Mesodermal cell (in vitro differentiated cells): ENCODE data around the gene RPL18A.
A peak's percentile ranks its signal among the peaks of the same experiment; 100 is the strongest.

Experiments
- H3K27ac ChIP-seq: 2 replicates; pipeline ENCODE4 v1.7.0; 2013; ENCODE audit warnings: mild to moderate bottlenecking, low read depth, low read length, moderate library complexity; ENCODE audit not compliant: severe bottlenecking
- H3K36me3 ChIP-seq: 2 replicates; pipeline ENCODE4 v1.7.1; 2013; ENCODE audit warnings: mild to moderate bottlenecking, low read length, moderate library complexity; ENCODE audit not compliant: control insufficient read depth, insufficient read depth
- H3K4me1 ChIP-seq: one replicate; pipeline ENCODE4 v1.7.1; 2013; ENCODE audit warnings: mild to moderate bottlenecking, low read length; ENCODE audit not compliant: insufficient read depth, control insufficient read depth, poor library complexity, severe bottlenecking
- H3K4me3 ChIP-seq: 2 replicates; pipeline ENCODE4 v1.7.0; 2013; ENCODE audit warnings: low read length, control low read depth, mild to moderate bottlenecking; ENCODE audit not compliant: insufficient read depth, poor library complexity, severe bottlenecking; ENCODE audit errors: extremely low read depth
- H3K9me3 ChIP-seq: 2 replicates; pipeline ENCODE4 v1.7.1; 2013; ENCODE audit warnings: mild to moderate bottlenecking, low read length, moderate library complexity; ENCODE audit not compliant: control insufficient read depth
- WGBS, 2 experiments: methylation state at CpG; one replicate each; pipeline ENCODE4 v1.1.5; 2013; ENCODE audit warnings: missing lambda C conversion rate in 2 of 2; ENCODE audit not compliant: insufficient coverage in 2 of 2; 5-methylcytosine and 5-hydroxymethylcytosine counted together

The RPL18A gene

GRCh38 chr19:17869114-17869608, 9.5 kb downstream of the RPL18A start:
- H3K4me3 ChIP-seq, result no peak overlapping the region
- no peaks in the 10 kb centered on the region for H3K9me3 ChIP-seq
- H3K4me1 ChIP-seq, result no peaks in the 10 kb centered on the region
- WGBS, 2 experiments, result 27 to 36% methylated on average over 9 of the region's 11 CpGs
- H3K27ac ChIP-seq, result no peak overlapping the region
- peaks cover 16% of the 10 kb centered on the region for H3K36me3 ChIP-seq

GRCh38 chr19:17871032-17871877, 11.5 kb downstream of the RPL18A start:
- Histone ChIP-seq H3K4me3 (no peak overlapping the region), H3K27ac (no peak overlapping the region), H3K36me3 (no peaks in the 10 kb centered on the region), H3K4me1 (no peaks in the 10 kb centered on the region), H3K9me3 (no peaks in the 10 kb centered on the region)
- WGBS, 2 experiments, result 77 to 81% methylated on average over 6 to 8 of the region's 10 CpGs

GRCh38 chr19:17871878-17872250, 12.2 kb downstream of the RPL18A start, which contains the start of gene SLC5A5:
Gene SLC5A5, plus strand, starts transcription at chr19:17871945. Its CDS starts 375 bp downstream, at chr19:17872320.
- Histone ChIP-seq H3K4me3 (no peak within 1 kb of the TSS), H3K27ac (no peak within 1 kb of the TSS), H3K9me3 (no peaks in the 10 kb centered on the region), H3K36me3 (no peaks in the 10 kb centered on the region), H3K4me1 (no peaks in the 10 kb centered on the region)
- WGBS, 2 experiments, result 46 to 47% methylated on average over 23 of the region's 26 CpGs

- H3K4me3 ChIP-seq, result no peak overlapping the region
- no peaks in the 10 kb centered on the region for H3K4me1 ChIP-seq
These were observed 12.7 kb downstream of the RPL18A start for GRCh38 chr19:17872251-17873001.

GRCh38 chr19:17873786-17874757, 14.4 kb downstream of the RPL18A start:
- no peaks in the 10 kb centered on the region for H3K4me1 ChIP-seq
- no peak overlapping the region for H3K27ac ChIP-seq
- no peaks in the 10 kb centered on the region for H3K9me3 ChIP-seq
- H3K4me3 ChIP-seq, result peak overlapping the region; percentile 20
- WGBS, 2 experiments, result 27 to 28% methylated on average over 49 to 54 of the region's 63 CpGs
- H3K36me3 ChIP-seq, result no peaks in the 10 kb centered on the region

More at GRCh38 chr19:17872251-17873001, 12.7 kb downstream of the RPL18A start:
- WGBS, 2 experiments, result 91 to 92% methylated on average over 50 to 61 of the region's 61 CpGs
- Histone ChIP-seq H3K27ac (no peak overlapping the region), H3K36me3 (no peaks in the 10 kb centered on the region), H3K9me3 (no peaks in the 10 kb centered on the region)

GRCh38 chr19:17874758-17875135, 15.0 kb downstream of the RPL18A start:
- H3K27ac ChIP-seq, result no peak overlapping the region
- H3K9me3 ChIP-seq, result no peaks in the 10 kb centered on the region
- no peak overlapping the region for H3K4me3 ChIP-seq
- 97 to 98% methylated on average over 8 to 9 of the region's 9 CpGs for WGBS, 2 experiments
- no peaks in the 10 kb centered on the region for H3K36me3 ChIP-seq
- no peaks in the 10 kb centered on the region for H3K4me1 ChIP-seq

- Histone ChIP-seq H3K9me3 (no peaks in the 10 kb centered on the region), H3K4me3 (no peak overlapping the region), H3K4me1 (no peaks in the 10 kb centered on the region), H3K27ac (no peak overlapping the region), H3K36me3 (no peaks in the 10 kb centered on the region)
- 96% methylated on average over 16 of the region's 16 CpGs for WGBS, 2 experiments
These were observed 18.0 kb downstream of the RPL18A start for GRCh38 chr19:17877696-17878095.

GRCh38 chr19:17879466-17879865, 19.8 kb downstream of the RPL18A start:
- H3K9me3 ChIP-seq, result no peaks in the 10 kb centered on the region
- H3K36me3 ChIP-seq, result no peaks in the 10 kb centered on the region
- H3K4me1 ChIP-seq, result no peaks in the 10 kb centered on the region
- no peak overlapping the region for H3K27ac ChIP-seq
- no peak overlapping the region for H3K4me3 ChIP-seq
- WGBS, 2 experiments, result 82 to 85% methylated on average over 6 to 7 of the region's 7 CpGs

GRCh38 chr19:17881701-17882100, 22.0 kb downstream of the RPL18A start:
- no peaks in the 10 kb centered on the region for H3K4me1 ChIP-seq
- WGBS, 2 experiments, result 69 to 75% methylated on average over 5 to 7 of the region's 7 CpGs
- no peaks in the 10 kb centered on the region for H3K36me3 ChIP-seq
- H3K9me3 ChIP-seq, result no peaks in the 10 kb centered on the region
- H3K4me3 ChIP-seq, result no peak overlapping the region
- no peak overlapping the region for H3K27ac ChIP-seq
